H9 (cell line): ENCODE measurements around the gene ATP8A2. TPM values are rescaled to one million over a fixed set of nuclear protein-coding genes. Genes with fewer than 3 reads are reported as not detected.

Experiments
- DNase-seq: peaks from one replicate; pipeline ENCODE4 v3.0.0-alpha.2; 2017
- H2AFZ ChIP-seq: one replicate; pipeline ENCODE4 v1.6.1; 2013; ENCODE audit warnings: mild to moderate bottlenecking, low read length, control low read depth, moderate library complexity
- H2AK5ac ChIP-seq: 2 replicates; pipeline ENCODE4 v1.6.1; 2013; ENCODE audit warnings: low read length, control low read depth, mixed read lengths; ENCODE audit not compliant: insufficient read length
- H2BK120ac ChIP-seq: one replicate; pipeline ENCODE4 v1.6.1; 2013; ENCODE audit warnings: low read depth, mild to moderate bottlenecking, low read length, control low read depth, inconsistent platforms; ENCODE audit not compliant: poor library complexity, severe bottlenecking
- H2BK12ac ChIP-seq: 2 replicates; pipeline ENCODE4 v1.6.1; 2013; ENCODE audit warnings: low read length, control low read depth, mixed read lengths, low read depth; ENCODE audit not compliant: insufficient read length
- H2BK15ac ChIP-seq: 2 replicates; pipeline ENCODE4 v1.6.1; 2013; ENCODE audit warnings: low read depth, low read length, control low read depth
- H2BK20ac ChIP-seq: one replicate; pipeline ENCODE4 v1.6.1; 2013; ENCODE audit warnings: low read depth, mild to moderate bottlenecking, low read length, control low read depth, inconsistent platforms; ENCODE audit not compliant: poor library complexity, severe bottlenecking
- H2BK5ac ChIP-seq: 2 replicates; pipeline ENCODE4 v1.6.1; 2013; ENCODE audit warnings: low read length, control low read depth, mixed read lengths; ENCODE audit not compliant: insufficient read length
- H3K14ac ChIP-seq: 2 replicates; pipeline ENCODE4 v1.6.1; 2013; ENCODE audit warnings: low read length, control low read depth; ENCODE audit not compliant: insufficient read depth
- H3K18ac ChIP-seq: 2 replicates; pipeline ENCODE4 v1.6.1; 2013; ENCODE audit warnings: low read depth, mild to moderate bottlenecking, mixed read lengths, low read length, control low read depth; ENCODE audit not compliant: insufficient read length
- H3K23ac ChIP-seq: 2 replicates; pipeline ENCODE4 v1.6.1; 2013; ENCODE audit warnings: low read length, control low read depth, mixed read lengths, low read depth; ENCODE audit not compliant: insufficient read length
- H3K23me2 ChIP-seq: 2 replicates; pipeline ENCODE4 v1.6.1; 2013; ENCODE audit warnings: low read depth, mild to moderate bottlenecking, mixed read lengths, low read length, control low read depth; ENCODE audit not compliant: insufficient read length, poor library complexity, severe bottlenecking
- H3K27ac ChIP-seq: 2 replicates; pipeline ENCODE4 v1.5.1; 2013; ENCODE audit warnings: low read length, control low read depth, mixed read lengths, low read depth; ENCODE audit not compliant: insufficient read length
- H3K27me3 ChIP-seq: 2 replicates; pipeline ENCODE4 v1.6.1; 2013; ENCODE audit warnings: low read length, control low read depth, inconsistent platforms; ENCODE audit not compliant: insufficient read depth
- H3K4ac ChIP-seq: 2 replicates; pipeline ENCODE4 v1.6.1; 2013; ENCODE audit warnings: low read depth, mild to moderate bottlenecking, control low read depth, inconsistent platforms, low read length, moderate library complexity
- H3K4me1 ChIP-seq: 2 replicates; pipeline ENCODE4 v1.6.1; 2013; ENCODE audit warnings: low read length, control low read depth, inconsistent platforms; ENCODE audit not compliant: insufficient read depth
- H3K4me2 ChIP-seq: 2 replicates; pipeline ENCODE4 v1.6.1; 2013; ENCODE audit warnings: low read length, control low read depth, mixed read lengths; ENCODE audit not compliant: insufficient read length, insufficient read depth
- H3K56ac ChIP-seq: 2 replicates; pipeline ENCODE4 v1.6.1; 2013; ENCODE audit warnings: low read depth, mild to moderate bottlenecking, mixed read lengths, low read length, control low read depth; ENCODE audit not compliant: insufficient read length
- H3K79me1 ChIP-seq: 2 replicates; pipeline ENCODE4 v1.6.1; 2013; ENCODE audit warnings: low read depth, mild to moderate bottlenecking, moderate library complexity, low read length, control low read depth, inconsistent platforms; ENCODE audit not compliant: insufficient read depth, poor library complexity, severe bottlenecking
- H3K79me2 ChIP-seq: 2 replicates; pipeline ENCODE4 v1.6.1; 2013; ENCODE audit warnings: low read length, control low read depth, inconsistent platforms; ENCODE audit not compliant: insufficient read depth
- H3K9ac ChIP-seq: 2 replicates; pipeline ENCODE4 v1.6.1; 2013; ENCODE audit warnings: low read length, control low read depth, mixed read lengths; ENCODE audit not compliant: insufficient read length; ENCODE audit errors: extremely low read depth
- H3K9me3 ChIP-seq: one replicate; pipeline ENCODE4 v1.6.1; 2013; ENCODE audit warnings: low read depth, low read length, inconsistent platforms; ENCODE audit not compliant: control insufficient read depth
- H3T11ph ChIP-seq: one replicate; pipeline ENCODE4 v1.6.1; 2013; ENCODE audit warnings: mild to moderate bottlenecking, low read length, control low read depth, inconsistent platforms
- H4K20me1 ChIP-seq: one replicate; pipeline ENCODE4 v1.6.1; 2013; ENCODE audit not compliant: control insufficient read depth, insufficient read length, insufficient read depth
- H4K5ac ChIP-seq: 2 replicates; pipeline ENCODE4 v1.6.1; 2013; ENCODE audit warnings: low read depth, mild to moderate bottlenecking, mixed read lengths, low read length, control low read depth; ENCODE audit not compliant: insufficient read length
- H4K8ac ChIP-seq: replicated peaks from 2 replicates; pipeline ENCODE4 v1.6.1; 2013; ENCODE audit warnings: low read length, control low read depth, mixed read lengths, low read depth; ENCODE audit not compliant: insufficient read length
- H4K91ac ChIP-seq: 2 replicates; pipeline ENCODE4 v1.6.1; 2013; ENCODE audit warnings: low read depth, mild to moderate bottlenecking, moderate library complexity, mixed read lengths, low read length, control low read depth; ENCODE audit not compliant: insufficient read length
- H3K27ac Mint-ChIP-seq, 3 experiments: 2 replicates in 2 of 3; 3 replicates in 1 of 3; pipeline ENCODE4 v1.8.0; 2020 to 2021; ENCODE audit warnings: mixed read lengths in 3 of 3, mild to moderate bottlenecking in 1 of 3, moderate library complexity in 1 of 3
- H3K27me3 Mint-ChIP-seq: 2 replicates; pipeline ENCODE4 v1.8.0; 2021; ENCODE audit warnings: low read depth, mild to moderate bottlenecking, moderate library complexity, mixed read lengths
- H3K36me3 Mint-ChIP-seq, 3 experiments: 2 replicates in 2 of 3; 3 replicates in 1 of 3; pipeline ENCODE4 v1.8.0; 2020 to 2021; ENCODE audit warnings: low read depth in 3 of 3, mixed read lengths in 3 of 3; ENCODE audit not compliant: insufficient read depth in 1 of 3
- H3K4me1 Mint-ChIP-seq, 2 experiments: 2 replicates each; pipeline ENCODE4 v1.8.0; 2020; ENCODE audit warnings: mixed read lengths in 2 of 2
- H3K4me3 Mint-ChIP-seq, 2 experiments: 2 replicates in 1 of 2; 3 replicates in 1 of 2; pipeline ENCODE4 v1.8.0; 2020 to 2021; ENCODE audit warnings: mild to moderate bottlenecking in 2 of 2, mixed read lengths in 2 of 2, moderate library complexity in 1 of 2
- H3K9me3 Mint-ChIP-seq, 2 experiments: 2 replicates in 1 of 2; 3 replicates in 1 of 2; pipeline ENCODE4 v1.8.0; 2020; ENCODE audit warnings: mild to moderate bottlenecking in 2 of 2, mixed read lengths in 2 of 2, moderate library complexity in 1 of 2
- CTCF ChIP-seq: fragments of 200-600 bp; sonication (generic); conservative IDR thresholded peaks from 3 replicates; pipeline ENCODE4 v1.8.0; 2021; ENCODE audit warnings: antibody characterized with exemption, mild to moderate bottlenecking
- WGBS: extraction: QIAGEN DNeasy Blood & Tissue Kit; methylation state at CpG from one replicate; pipeline ENCODE4 v1.1.7; 2013; ENCODE audit warnings: missing lambda C conversion rate, low lambda C conversion rate, mixed read lengths; ENCODE audit not compliant: insufficient read length; ENCODE audit errors: extremely low coverage; 5-methylcytosine and 5-hydroxymethylcytosine counted together
- total RNA-seq: library from RNA; stranded (reverse); gene quantifications from 2 replicates; pipeline ENCODE4 v1.2.1, GENCODE V29; 2021

ATP8A2 gene
- total RNA-seq, 1 experiment from 2014 or later = 18.2 TPM

GRCh38 chr13:25839371-25839770, 467.6 kb downstream of the ATP8A2 start:
- Histone ChIP-seq H2BK15ac (no peak overlapping the region), H2BK20ac (no peak overlapping the region), H2BK12ac (no peak overlapping the region), H3K27ac (no peak overlapping the region), H3K23ac (no peak overlapping the region), H4K20me1 (no peaks in the 10 kb centered on the region), H3K79me2 (no peaks in the 10 kb centered on the region), H3K18ac (no peak overlapping the region), H3K4ac (no peak overlapping the region), H2BK120ac (no peak overlapping the region), H4K8ac (no peak overlapping the region), H3K4me2 (no peak overlapping the region), H3K4me1 (no peaks in the 10 kb centered on the region), H2AFZ (no peak overlapping the region), H3K9me3 (no peaks in the 10 kb centered on the region), H3K9ac (no peak overlapping the region), H4K5ac (no peak overlapping the region), H3K23me2 (no peaks in the 10 kb centered on the region), H4K91ac (no peak overlapping the region), H2BK5ac (no peak overlapping the region), H3K56ac (no peak overlapping the region), H2AK5ac (no peak overlapping the region), H3K14ac (no peak overlapping the region; the same call in 1 of the 2 replicates), H3K27me3 (no peaks in the 10 kb centered on the region), H3T11ph (no peak overlapping the region), H3K79me1 (no peaks in the 10 kb centered on the region)
- TF ChIP-seq CTCF = no peak
- Mint-ChIP-seq H3K9me3 (peaks cover 6 to 8% of the 10 kb centered on the region in 2 experiments; a peak in 4 of 5 replicates), H3K4me1 (peaks cover 10 to 18% of the 10 kb centered on the region in 2 experiments), H3K27ac (no peak overlapping the region), H3K27me3 (no peaks in the 10 kb centered on the region; the same call in 1 of the 2 replicates), H3K36me3 (peaks cover 2 to 8% (median 5%) of the 10 kb centered on the region in 3 experiments; a peak in 6 of 7 replicates), H3K4me3 (no peak overlapping the region)
- WGBS = 100% methylated on average over 1 of the region's 8 CpGs
- no peak for DNase-seq
